Ishikawa (cell line): ENCODE results near the gene STEAP3.

Experiments used
- CEBPB ChIP-seq: IDR thresholded peaks from 2 replicates; pipeline ENCODE4 v1.6.1; 2012
- RAD21 ChIP-seq: IDR thresholded peaks from 2 replicates; pipeline ENCODE4 v1.6.1; 2012; ENCODE audit warnings: low read depth

GRCh38 chr2:119279666-119280065 is 56.0 kb downstream of the STEAP3 start:
- TF ChIP-seq CEBPB: no peak
- TF ChIP-seq RAD21: no peak
